Measurements from ENCODE around the gene KRT33A. TPM values are rescaled to one million over a fixed set of nuclear protein-coding genes. Genes with fewer than 3 reads are reported as not detected.

Gene KRT33A
- total RNA-seq, 1 donor from 2014 or later: not detected

DNA sequence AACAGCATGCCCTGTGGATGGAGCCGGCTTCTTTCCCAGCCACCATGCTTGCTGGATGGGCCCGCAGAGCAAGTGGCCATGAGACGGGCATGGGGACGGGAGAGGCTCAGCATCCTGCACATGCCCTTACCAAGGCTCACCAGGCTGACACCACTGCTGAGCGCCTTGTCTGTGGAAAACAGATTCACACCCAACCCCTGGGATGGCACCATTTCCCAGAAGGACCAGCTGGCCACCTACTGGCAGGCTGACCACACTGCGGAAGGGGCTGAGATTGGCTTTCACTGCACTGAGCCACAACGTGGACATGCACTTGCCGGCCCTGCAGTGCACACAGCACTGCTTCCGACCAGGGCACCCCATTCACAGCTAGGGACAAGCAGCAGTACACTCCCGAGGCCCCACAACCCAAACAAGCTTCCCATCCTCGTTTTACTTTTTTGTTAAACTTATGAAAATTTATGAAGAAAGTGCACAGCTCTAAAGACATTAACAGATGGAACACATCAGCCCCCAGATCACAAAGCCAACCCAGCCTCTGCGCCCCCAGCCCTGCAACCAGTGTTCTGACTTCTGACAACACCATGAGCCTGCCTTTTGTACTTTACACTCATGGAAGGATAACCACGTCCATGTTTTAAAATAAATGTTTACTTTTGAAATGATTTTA, 21.2 kb downstream of the KRT33A start:
- intact Hi-C loops (cut with micrococcal nuclease): no loop called here

DNA sequence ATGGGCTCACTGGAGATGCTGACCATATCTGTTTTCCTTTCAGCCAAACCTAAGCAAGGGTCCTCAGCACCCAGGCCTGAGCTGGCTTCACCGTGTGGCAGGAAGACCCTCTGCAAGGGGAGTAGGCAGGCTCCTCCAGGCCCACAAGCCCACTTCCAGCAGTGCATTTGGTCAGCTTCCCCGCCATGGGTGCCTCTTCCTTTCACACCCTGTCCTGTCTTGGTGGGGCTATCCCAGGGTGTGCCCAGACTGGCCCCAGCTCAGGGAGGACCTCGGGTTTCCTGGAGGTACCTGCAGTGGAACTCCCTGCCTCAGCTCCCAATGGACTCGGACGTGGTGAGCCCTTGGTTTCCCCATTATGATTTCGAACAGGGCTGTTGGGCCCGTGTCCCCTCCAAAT, 22.4 kb downstream of the KRT33A start:
- intact Hi-C loops (cut with micrococcal nuclease): no loop called here

DNA sequence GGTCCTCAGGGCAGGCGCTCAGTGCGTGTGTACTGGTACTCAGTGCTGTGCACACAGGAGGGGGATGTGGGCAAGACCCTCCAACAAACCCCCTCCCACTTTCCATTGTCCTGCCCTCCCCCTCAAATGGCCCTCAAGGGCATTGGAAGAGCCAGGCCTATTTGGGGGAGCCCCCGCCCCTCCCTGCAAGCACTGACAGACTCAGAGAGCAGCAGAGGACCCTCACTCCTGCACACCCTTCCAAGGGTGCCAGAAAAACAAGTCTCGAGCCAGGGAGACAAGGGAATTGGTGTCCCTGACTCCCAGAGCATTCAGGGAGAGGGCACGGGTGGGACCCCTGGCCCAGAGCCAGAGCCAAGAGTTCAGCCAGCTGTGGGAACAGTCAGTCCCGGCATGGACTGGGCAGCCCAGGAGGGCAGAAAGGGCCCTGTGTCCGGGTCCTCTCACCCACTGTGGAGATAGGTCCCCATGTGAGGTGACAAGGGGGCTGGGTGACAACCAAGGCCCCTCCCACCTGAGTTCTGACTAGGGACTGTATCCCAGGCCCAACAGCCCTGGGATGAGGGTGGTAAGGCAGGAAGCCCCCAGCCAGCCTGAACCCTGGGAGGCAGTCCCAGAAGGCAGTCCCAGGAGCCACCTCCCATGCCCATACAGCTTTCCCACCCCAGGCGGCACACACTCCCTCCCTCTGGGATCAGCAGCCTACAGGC, 23.1 kb downstream of the KRT33A start:
- intact Hi-C loops (cut with micrococcal nuclease): no loop called here

DNA sequence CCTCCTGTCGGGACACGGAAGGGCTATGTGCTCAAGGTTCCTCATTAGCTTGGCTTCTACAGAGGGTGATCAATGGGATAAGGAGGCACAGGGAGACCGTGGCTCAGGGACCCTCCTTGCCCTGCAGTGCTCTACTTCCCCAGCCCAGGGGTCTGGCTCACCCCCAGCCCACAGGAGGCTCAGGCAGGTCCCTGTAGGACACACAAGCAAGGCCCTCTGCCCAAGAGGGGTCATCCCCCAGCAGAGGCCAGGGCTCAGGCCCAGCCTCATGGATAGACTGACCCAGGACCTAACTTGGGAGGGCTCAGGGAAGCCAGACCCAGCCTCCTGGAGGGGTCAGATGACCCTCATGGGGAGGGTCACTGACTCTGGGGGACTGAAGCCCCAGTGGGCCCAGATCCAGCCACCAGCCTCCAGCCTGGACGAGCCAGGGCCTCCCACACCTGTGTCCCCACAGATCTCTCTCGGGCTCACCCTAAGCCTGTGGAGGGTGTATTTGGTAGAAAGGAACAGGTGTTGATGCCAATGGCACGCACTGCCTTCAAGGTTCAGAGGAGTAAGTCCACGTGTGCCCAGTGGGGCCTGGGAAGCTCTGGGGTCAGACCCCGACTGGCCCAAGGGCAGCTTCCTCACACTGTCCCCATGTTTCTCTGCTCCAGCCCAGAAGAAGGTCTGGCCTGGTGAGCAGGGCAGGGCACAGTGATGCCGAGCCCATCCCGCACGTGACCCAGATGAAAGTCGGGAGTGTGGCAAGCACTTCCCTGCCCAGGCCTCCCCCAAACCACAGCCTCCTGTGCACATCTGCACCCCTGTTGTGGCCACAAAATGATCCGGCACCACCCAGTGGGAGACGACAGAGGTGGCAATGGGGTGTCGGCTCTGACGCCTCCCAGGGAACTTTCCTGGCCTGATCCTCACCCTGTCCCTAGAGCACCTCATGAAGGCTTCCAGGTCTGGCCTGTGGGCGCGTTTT, 24.2 kb downstream of the KRT33A start:
- intact Hi-C loops (cut with micrococcal nuclease): no loop called here

DNA sequence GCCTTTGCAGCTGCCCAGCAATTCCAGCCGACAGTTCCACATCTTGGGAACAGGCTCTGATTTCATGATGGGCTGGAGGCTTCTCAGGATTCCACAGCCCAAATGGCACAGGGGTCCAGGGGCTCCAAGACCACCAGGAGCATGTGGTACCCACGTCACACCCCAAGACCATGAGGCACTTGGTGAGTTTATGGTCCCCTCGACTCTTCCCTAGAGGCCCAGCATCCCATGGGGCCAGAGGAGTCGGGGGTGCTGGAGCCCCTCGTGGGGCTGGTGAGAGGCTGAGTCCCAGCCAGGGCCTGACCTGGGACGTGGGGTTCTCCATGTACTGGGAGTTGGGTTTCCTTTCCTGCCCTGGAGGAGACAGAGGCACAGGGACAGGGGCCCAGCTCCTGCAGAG, 25.0 kb downstream of the KRT33A start:
- intact Hi-C loops (cut with micrococcal nuclease): no loop called here

DNA sequence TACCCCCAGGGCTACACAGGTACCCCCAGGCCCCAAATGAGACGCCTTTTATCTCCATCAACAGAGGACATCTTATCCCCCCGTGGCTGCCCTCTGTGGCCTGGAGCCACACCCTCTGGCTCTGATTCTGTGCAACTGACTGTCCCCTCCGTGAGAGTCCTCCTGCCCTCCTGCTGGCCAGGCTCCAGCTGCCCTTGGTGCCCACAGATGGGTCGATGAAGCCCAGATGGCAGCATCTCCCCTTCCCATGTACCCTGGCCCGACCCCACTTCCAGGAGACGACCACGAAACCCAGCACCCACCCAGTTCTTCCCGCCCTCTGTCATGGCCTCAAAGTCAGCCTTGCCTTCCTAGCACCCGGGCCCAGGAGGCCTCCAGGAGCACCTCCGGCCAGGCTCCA, 25.5 kb downstream of the KRT33A start:
- intact Hi-C loops (cut with micrococcal nuclease): no loop called here

DNA sequence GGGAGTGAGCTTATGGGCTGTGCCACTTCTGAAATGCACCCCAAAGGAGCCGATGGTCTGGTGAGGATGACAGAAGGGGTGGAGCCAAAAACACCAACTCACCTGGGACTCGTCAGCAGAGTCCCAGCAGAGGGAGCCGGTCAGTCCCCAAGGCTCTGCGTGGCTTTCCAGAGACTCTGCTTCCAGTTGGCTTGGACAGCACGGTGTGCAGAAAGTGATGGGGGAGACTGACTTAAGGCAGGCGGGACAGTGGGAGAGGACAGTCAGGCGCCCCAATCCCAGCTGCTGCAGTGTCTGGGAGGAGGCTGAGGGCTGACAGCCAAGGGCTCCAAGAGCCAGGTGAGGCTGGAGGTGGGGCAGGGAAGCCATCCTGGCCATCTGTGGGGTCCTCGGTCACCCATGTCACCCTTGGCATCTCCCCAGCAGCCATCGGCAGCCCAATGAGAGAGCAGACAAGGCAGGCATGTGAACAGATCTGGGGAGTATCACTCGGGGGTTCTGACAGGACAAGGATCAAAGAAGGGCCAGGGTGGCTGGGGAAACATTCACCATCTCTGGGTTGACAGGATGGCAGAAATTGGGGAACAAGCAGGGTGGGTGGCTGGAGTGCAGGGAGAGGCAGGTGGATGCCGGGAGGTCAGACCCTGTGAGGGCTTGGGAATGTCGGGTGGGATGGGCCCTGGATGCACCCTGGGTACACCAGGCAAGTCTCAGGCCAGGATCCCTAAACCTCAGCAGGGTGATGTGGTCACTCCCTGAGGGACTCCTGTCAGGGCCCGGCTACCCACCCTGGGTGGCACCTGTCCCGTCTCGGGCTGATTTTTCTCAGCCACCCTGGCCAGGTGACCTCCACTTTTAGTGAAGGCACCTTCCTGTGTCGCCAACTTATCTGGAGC, 26.2 kb downstream of the KRT33A start:
- intact Hi-C loops (cut with micrococcal nuclease): loop anchor here (5.0 kb wide), 2 partner anchors 343 to 967 kb away; no protein-coding TSS in a partner anchor

DNA sequence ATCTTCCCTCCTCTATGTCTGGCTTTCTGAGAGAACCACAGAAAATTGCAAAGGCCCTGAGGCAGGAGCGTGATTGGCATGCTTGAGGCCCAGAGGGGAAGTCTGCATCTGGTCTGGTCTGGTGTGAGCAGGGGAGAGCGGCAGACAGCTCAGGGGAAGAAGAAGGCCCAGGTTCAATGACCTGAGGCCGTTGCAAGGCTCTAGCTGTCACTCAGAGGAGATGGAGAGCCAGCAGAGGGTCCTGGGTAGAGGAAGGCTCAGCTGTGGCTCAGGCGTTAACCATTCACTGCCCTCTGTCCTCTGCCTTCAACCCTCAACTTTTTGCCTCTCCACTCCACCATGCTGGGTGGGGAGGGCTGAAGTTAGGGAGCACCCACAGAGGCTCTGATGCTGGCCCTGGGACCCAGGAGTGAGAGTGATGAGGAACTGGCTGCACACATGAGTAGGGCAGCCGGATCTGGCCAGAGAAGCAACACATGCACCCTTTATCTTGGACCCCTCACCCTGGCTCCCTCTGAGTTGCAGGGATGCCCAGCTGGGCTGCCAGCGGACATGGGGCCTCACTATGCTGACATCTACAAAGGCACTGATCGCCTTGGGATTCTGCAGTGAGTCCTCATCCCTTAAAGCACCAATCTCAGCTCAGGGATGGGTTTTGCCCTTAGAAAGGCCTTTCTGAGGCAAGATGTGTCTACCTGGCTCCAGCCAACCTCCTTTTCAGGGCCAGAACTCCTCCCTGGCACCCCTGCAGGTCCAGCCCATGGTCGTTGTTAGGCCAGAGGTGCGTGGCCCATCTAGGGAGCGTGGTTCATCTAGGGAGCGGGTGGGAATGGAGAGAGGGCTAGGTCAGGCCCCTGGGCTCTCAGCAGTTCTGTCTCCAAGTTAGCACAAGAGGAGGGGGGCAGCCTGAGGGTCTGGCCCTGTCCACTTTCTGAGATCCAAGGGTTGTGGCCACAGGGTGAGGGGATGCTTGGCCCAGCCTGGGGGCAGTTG, 27.4 kb downstream of the KRT33A start:
- intact Hi-C loops (cut with micrococcal nuclease): loop anchor here (1.0 to 5.0 kb wide), 4 partner anchors 173 to 966 kb away; no protein-coding TSS in a partner anchor

DNA sequence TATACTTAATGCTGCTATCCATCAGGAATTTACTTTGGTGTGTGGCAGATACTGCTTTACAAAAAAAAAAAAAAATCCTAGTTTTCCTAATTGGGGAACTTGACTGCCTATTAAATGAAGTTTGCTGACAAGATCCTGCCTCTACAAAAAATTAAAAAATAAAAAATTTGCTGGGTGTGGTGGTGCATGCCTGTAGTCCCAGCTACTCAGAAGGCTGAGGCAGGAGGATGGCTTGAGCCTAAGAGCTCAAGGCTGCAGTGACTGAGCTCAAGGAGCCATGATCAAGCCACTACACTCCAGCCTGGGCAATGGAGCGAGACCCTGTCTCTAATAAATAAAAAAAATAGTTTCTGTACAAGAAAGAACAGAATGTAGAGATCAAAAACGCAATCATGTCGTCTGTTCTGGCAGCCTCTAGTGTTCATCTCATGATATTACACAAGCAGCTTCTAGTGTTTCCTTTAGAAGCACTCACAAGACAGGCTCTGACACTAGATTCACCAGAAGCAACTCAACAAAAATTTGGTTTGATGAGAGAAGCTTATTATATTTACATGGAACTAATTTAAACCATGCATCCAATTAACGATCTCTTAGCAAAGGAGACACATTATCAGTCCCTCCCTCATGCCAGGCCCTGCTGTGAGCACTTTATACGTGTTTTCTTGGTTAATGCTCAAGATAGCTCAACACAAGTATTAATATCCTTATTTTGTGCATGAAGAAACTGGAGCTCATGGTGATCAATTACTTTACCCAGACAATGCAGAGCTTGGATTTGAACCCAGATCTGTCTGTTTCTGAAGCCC, 28.3 kb downstream of the KRT33A start:
- intact Hi-C loops (cut with micrococcal nuclease): loop anchor here (1.0 to 5.0 kb wide), 4 partner anchors 174 to 965 kb away; no protein-coding TSS in a partner anchor

DNA sequence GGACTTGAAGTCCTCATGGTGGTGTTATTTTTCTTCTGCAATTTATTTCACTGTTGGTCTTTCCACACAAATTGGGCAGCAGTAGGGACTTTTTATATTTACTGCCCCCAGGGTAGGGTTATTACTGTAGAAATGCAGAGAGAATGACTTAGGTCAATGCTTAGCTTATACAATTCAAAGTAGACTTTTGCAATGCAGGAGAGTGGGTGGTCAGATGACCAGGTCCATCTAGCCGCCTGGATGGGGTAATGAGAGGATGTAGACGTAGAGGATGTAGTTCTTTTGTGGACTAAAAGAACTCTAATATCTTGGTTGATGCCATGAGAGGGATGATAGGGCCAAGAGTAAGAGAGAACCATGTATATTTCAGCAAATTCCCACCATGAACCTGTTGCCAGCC, 32.4 kb downstream of the KRT33A start:
- intact Hi-C loops (cut with micrococcal nuclease): no loop called here

DNA sequence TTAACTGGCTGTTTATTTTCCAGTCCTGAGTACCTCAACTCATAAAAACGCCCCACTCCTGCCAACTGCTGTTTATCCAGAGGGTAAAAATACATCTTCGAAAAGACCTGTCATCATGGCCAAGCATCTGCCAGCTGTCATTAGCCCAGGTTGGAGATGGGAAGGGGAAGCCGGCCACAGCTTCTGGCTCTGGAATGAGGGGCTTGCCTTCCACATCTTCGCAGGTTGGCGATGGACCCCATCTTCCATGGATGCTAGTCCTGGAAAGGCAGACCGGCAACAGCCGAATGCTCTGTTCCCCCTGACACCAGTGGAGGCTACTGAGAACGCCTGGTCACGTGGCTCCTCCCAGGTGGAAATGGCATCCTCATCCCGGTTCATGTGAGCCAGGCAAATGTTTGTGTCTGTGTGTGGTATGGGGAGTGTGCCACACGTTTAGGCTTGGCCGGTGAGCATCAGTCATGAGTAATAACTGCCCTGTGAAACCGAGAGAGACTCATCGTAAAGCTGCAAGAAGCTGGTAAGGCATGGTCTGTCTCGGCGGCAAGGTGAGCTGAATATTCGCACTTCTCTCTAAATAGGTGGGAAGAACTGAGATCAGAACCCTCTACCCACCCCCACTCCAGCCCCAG, 34.7 kb downstream of the KRT33A start:
- intact Hi-C loops (cut with micrococcal nuclease): no loop called here

DNA sequence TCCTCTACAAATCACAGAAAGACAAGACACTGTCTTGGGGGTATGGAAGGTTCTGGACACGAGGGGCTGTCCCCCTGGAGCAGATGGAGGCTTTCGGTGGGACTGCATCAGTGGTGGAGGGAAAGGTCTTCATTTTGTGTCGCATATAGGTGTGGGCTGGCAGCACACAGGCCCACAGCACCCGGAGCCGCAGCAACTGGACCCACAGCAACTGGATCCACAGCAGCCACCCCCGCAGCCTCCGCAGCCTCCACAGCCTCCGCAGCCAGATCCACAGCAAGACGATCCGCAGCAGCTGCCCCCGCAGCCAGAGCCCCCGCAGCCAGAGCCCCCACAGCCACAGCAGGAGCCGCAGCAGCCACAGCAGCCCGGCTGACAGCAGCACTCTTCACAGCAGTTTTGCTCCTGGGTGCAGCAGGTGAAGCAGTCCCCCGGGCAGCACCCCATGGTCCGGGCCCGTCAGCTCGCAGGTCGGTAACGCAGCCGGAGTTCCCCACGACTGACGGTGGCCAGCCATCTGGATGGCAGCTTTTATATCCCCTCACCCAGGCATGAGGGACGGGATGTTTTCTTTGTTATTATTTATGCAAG, 35.3 kb downstream of the KRT33A start, which contains the start of gene KRTAP17-1:
KRTAP17-1 (minus strand) TSS at position 507 of the 591 bp plus-strand sequence; CDS start at position 447, 60 bp downstream.
- intact Hi-C loops (cut with micrococcal nuclease): no loop called here

DNA sequence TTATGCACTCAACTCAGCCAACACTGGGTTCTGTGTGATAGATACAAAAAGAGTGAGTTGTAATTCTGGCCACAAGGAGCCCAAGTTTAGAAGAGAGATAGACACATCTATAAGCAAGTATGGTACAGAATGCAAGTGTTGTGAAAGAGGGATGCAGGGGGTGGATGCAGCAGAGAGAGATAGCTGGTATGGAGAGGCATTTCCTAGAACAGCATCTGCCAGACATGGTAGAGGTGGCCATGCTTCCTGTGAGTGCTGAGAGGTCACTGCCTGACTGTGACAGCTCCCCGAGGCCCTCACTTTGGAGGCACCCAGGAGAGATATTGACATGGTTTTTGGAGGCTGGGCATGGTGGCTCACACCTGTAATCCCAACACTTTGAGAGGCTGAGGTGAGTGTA, 39.5 kb downstream of the KRT33A start:
- intact Hi-C loops (cut with micrococcal nuclease): no loop called here

DNA sequence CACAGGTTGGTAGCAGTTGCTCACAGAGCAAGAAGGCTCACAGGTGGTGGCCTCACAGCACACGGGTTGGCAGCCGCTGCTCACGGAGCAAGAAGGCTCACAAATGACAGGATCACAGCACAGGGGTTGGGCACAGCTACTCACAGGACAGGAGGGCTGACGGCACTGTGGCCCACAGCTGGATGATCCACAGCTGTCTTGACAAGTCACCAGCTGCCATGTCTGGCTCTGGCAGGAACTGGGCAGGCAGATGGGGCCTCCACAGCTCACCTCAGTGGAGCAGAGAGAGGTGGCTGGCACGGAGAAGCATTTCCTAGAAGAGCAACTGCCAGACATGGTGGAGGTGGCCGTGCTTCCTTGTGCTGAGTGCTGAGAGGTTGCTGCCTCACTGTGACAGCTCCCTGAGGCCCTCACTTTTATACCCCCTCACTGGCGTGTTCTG, 41.7 kb downstream of the KRT33A start, which contains the start of gene KRTAP16-1:
KRTAP16-1 (minus strand) TSS at position 392 of the 442 bp plus-strand sequence; CDS start at position 336, 56 bp downstream.
- intact Hi-C loops (cut with micrococcal nuclease): loop anchor here (2.0 kb wide), 1 partner anchor 30 kb away; no protein-coding TSS in a partner anchor

DNA sequence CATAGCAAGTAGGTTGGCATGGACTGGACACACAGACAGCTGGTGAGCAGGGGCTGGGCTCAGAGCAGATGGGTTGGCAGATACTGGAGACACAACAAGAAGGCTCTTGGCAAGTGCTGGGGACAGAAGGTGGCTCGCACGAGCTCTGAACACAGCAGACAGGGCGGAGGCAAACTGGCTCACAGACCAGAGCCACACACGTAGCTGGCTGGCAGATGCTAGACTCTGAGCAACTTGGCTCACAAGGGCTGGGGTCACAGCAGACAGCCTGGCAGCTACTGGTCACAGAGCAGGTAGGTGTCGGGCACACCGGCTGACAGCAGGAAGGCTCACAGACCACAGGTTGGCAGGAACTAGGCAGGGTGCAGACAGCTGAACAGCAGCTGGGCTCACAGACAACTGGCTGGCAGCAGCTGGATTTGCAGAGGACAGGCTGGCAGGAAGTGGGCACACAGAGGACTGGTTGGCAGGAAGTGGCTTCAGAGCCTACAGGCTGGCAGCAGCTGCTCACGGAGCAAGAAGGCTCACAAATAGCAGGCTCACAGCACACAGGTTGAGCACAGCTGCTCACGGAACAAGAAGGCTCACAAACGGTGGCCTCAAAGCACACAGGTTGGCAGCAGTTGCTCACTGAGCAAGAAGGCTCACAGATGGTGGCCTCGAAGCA, 42.2 kb downstream of the KRT33A start:
- intact Hi-C loops (cut with micrococcal nuclease): loop anchor here (2.0 kb wide), 1 partner anchor 30 kb away; no protein-coding TSS in a partner anchor

DNA sequence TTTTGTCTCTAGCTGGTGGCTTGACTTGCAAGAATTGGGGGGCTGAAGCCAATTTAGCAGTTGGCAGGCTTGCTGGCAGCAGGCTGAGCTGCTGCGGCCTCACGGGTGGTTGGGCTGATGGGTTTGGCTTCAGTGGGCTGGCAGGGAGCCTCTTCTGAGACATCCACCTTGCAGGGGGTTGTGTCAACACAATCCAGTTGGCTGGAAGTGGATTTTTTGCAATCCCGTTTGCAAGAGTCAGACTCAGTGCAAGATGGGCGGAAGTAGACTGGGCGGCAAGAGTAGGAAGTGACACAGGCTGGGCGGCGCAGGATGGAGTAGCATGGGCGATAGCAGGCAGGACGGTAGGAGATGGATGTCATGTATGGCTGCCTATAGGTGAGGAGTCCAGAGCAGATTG, 43.0 kb downstream of the KRT33A start:
- intact Hi-C loops (cut with micrococcal nuclease): loop anchor here (2.0 kb wide), 1 partner anchor 31 kb away; no protein-coding TSS in a partner anchor

Data from T-helper 1 cell treated with Interleukin-12 subunit alpha and Interleukin-12 subunit beta and Interleukin-4 antibody, amounts not matched to agents 30 ng/mL and 1 ng/mL, for 36 hours (primary cell).